GM19193 (cell line): ENCODE results near the gene TEX35.

Source experiments
- POLR2A ChIP-seq: IDR thresholded peaks from 4 replicates; pipeline ENCODE4 v1.6.1; 2011; ENCODE audit not compliant: insufficient read depth, insufficient read length; ENCODE audit errors: extremely low read depth

TEX35 gene

GRCh38 chr1:178500936-178501554 is 11.9 kb upstream of the TEX35 start:
- TF ChIP-seq POLR2A = no peak

- no peak for TF ChIP-seq POLR2A
Observed at GRCh38 chr1:178501705-178502329, 11.1 kb upstream of the TEX35 start.

- TF ChIP-seq POLR2A = no peak
Observed at GRCh38 chr1:178502330-178502714, 10.6 kb upstream of the TEX35 start.

GRCh38 chr1:178502856-178503255 is 10.1 kb upstream of the TEX35 start:
- no peak for TF ChIP-seq POLR2A

- no peak for TF ChIP-seq POLR2A
Observed at GRCh38 chr1:178503849-178504248, 9.1 kb upstream of the TEX35 start.

- no peak for TF ChIP-seq POLR2A
Observed at GRCh38 chr1:178504286-178504685, 8.6 kb upstream of the TEX35 start.

- no peak for TF ChIP-seq POLR2A
Observed at GRCh38 chr1:178506177-178506576, 6.7 kb upstream of the TEX35 start.

- TF ChIP-seq POLR2A = no peak
Observed at GRCh38 chr1:178506669-178507068, 6.2 kb upstream of the TEX35 start.

GRCh38 chr1:178509414-178510007 is 3.4 kb upstream of the TEX35 start:
- no peak for TF ChIP-seq POLR2A

GRCh38 chr1:178510155-178510554 is 2.8 kb upstream of the TEX35 start:
- TF ChIP-seq POLR2A = no peak

- TF ChIP-seq POLR2A = no peak
Observed at GRCh38 chr1:178513278-178513983, 522 bp downstream of the TEX35 start.

- no peak for TF ChIP-seq POLR2A
Observed at GRCh38 chr1:178516110-178516509, 3.2 kb downstream of the TEX35 start.

GRCh38 chr1:178518894-178519293 is 6.0 kb downstream of the TEX35 start:
- TF ChIP-seq POLR2A = no peak

GRCh38 chr1:178520803-178521202 is 7.9 kb downstream of the TEX35 start:
- TF ChIP-seq POLR2A = no peak

- TF ChIP-seq POLR2A = no peak
Observed at GRCh38 chr1:178521241-178521640, 8.3 kb downstream of the TEX35 start.

- no peak for TF ChIP-seq POLR2A
Observed at GRCh38 chr1:178527117-178527516, 14.2 kb downstream of the TEX35 start.
